AML-193 (cell line): ENCODE measurements around the gene ANXA3.
"Not testable (repeated sequence)": the region's sequence is repeated elsewhere in the genome, so short reads cannot be mapped to it uniquely, and the experiment has no call there.

Experiments used
- DNase-seq, 2 experiments: peaks; one replicate each; lab custom pipeline; 2025; lab: John Stamatoyannopoulos, UW

Gene ANXA3, protein sequence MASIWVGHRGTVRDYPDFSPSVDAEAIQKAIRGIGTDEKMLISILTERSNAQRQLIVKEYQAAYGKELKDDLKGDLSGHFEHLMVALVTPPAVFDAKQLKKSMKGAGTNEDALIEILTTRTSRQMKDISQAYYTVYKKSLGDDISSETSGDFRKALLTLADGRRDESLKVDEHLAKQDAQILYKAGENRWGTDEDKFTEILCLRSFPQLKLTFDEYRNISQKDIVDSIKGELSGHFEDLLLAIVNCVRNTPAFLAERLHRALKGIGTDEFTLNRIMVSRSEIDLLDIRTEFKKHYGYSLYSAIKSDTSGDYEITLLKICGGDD

DNA sequence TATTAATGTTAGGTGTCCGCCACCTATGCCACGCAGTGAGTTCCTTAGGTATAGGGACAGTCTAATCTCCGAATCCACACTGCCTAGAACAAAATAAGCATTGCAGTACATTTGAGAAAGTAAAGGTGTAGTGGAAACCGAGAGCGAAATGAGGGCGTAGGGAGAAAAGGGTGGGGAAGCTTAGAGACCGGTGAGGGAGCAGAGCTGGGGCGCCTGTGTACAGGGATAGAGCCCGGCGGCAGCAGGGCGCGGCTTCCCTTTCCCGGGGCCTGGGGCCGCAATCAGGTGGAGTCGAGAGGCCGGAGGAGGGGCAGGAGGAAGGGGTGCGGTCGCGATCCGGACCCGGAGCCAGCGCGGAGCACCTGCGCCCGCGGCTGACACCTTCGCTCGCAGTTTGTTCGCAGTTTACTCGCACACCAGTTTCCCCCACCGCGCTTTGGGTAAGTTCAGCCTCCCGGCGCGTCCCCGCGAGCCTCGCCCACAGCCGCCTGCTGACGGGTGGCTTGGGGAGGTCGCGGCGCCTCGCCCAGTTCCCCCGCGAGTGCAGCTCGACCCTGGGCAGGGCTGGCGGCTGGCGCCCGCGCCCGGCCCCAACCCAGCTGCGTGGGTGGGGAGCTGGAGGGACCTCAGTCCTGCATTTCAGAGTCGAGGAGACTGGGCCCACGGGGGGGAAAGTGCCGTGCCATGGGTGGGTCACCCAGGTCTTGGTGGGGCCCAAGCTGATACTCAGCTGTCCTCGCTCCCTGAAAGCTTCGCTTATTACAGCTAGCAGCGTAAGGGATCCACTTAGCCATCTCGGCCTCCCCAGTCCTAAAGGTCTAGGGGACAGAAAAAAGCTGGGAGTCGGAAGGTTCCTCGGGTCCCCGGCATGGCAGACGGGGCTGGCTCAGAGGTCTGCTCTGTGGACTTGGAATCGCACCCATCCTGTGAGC is at the start of gene ANXA3:
ANXA3 (plus strand) TSS at position 351 of the 932 bp plus-strand sequence. CDS start 2,704 bp downstream, outside the sequence.
- DNase-seq = no peak

DNA sequence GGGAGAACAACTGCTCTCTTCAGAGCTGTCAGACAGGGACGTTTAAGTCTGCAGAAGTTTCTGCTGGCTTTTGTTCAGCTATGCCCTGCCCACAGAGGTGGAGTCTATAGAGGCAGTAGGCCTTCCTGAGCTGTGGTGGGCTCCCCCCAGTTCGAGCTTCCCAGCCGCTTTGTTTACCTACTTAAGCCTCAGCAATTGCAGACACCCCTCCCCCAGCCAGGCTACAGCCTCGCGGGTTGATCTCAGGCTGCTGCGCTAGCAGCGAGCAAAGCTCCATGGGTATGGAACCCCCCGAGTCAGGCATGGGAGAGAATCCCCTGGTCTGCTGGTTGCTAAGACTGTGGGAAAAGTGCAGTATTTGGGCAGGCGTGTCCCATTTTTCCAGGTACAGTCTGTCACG is 45.3 kb upstream of the ANXA3 start:
- DNase-seq = not testable (repeated sequence)

DNA sequence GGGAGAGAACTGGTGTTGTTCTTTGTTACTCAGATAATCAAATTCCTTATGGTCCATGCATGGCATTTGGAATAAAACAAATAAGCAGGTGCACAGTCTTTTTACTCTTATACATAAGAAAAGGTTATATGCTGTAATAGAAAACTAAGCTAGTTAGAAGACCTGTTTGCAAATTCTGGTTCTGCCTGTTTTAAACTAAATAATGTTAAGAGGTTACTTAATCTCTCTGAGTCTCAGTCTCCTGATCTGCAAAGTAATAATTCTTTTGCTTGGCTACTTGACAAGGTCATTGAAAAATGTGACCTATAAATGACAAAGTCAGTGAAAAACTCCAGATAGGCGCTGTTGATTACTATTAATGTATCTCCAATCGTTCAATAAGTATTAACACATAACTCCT is 42.5 kb upstream of the ANXA3 start:
- DNase-seq = no peak

DNA sequence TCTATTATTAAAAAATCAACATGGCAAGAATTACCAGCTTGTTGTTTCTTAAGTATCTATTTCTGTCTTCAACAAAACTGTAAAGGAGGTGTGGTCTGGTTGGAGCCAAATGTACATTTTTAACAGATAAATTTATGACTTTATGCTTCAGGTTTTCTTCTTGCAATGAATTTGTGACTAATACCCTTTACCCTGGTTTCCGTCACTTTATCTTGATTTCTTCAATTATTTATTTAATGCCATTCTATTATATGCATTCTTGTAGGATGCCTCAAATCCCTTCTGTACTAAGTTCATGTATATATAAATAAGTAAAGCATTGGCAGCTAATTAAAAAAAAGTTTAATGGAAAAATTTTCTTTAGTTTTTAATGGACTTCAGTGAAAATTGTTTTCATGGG is 41.5 kb upstream of the ANXA3 start:
- DNase-seq = no peak

DNA sequence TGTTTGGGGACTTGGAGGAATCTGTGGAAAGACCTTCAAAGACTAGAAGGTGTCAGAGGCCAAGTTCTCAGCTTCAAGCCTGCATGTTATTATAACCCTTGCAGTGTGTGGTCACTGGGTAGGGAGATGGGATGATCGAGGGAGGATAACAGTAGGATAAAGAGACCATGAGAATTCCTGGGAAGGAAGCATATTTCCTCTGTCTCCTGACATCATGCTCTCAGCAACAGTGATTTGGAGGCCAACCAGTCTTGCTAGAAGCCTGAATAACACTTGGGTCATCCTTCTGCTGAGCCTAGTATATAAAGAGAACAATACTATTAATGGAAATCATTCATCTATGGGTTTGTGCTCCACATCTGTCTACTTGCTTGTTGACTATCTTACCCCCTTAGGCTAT is 40.9 kb upstream of the ANXA3 start:
- DNase-seq = no peak

DNA sequence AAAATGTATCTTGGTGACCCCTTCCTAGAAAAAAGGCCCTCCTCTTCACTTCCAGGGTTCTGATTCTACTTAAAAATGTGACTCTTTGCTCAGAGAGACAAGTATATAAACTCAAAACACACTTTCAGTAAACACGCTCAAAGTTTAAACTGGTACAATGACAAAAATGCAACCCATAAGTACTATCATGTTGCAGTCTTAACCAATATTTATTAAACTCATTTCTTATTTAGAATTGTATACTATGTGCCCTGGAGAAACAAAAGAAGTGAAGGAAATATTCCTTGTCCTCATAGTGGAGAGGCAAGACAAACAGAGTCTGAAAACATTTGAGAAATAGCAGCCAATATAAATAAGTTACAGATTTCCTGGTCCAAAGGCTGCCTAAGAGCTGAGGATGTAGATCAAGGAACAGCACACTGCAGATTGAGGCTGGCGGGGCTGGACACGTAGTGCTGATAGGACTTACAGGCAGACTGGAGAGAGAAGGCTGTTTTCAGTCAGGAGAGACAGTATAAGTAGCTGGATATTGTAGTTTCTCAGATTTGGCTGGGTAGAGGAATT is 39.1 kb upstream of the ANXA3 start:
- no peak for DNase-seq

DNA sequence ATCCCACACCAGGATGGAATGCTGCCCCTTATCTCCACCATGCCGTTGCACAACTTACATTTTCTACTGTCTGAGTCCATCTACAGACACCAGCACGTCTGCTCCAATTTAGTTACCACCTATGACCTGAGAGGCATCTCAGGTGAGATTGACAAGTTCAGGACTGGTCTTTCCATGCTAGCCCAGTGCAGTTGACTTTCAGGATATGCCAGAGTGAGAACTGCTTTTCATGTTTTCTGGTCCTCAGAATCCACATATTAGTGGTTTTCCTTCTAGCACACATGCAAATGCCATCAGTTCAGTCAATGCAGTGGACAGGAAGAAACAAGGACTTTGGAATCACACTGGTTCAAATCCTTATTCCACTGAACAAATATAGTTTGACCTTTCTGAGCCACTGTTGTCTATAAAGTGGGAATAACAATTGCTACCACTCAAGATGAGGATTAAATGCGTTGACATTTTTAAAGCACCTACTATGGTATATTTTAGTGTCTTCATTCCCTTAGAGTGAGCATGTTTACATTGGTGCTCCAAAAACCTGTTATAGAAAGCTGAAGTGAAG is 38.1 kb upstream of the ANXA3 start:
- no peak for DNase-seq

DNA sequence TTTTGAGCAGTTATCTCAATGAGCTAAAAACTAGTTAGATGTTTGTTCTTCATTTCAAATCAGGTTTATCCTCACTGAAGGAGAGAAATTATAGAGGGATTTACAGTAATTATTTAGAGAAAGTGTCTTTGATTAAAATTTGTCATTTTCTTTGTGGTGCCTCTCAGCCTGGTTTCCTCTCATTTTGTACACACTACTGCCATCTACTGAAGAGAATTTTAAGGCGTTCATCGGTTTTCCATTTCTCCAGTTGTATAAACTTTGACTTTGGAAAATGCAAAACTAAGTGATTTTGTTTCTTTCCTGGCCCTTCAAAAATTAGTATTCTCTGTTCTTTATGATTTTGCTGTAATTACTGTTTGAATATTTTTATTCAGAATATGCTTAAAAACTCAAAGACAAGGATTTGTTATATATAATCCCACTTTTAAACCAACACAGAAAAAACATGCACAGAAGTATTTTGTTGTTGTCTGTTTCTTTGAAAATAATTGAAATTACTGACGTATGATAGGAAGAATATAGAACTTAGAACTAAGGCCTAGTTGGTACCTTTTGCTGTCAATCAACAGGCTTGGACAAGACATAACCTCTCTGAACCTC is 34.4 kb upstream of the ANXA3 start:
- DNase-seq = peak; percentile 19 to 42

DNA sequence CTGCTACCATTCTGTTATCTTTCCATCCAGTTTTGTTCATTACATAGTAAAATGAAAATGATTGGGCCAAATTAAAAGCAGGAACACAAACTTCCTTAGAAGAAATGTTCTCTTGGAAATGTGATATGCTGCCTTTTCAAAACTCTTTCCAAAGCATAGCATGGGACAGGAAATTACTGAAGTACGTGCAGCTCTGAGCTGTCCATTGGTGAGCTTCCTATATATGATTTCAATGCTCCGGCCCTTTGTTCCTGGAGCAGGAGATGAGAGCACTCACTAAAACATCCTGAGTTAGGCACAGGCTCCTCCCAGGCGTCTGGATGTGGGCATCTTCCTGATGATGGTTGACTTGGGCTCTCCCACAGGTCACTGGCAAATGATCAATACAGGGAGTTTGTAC is 33.0 kb upstream of the ANXA3 start:
- DNase-seq = no peak

DNA sequence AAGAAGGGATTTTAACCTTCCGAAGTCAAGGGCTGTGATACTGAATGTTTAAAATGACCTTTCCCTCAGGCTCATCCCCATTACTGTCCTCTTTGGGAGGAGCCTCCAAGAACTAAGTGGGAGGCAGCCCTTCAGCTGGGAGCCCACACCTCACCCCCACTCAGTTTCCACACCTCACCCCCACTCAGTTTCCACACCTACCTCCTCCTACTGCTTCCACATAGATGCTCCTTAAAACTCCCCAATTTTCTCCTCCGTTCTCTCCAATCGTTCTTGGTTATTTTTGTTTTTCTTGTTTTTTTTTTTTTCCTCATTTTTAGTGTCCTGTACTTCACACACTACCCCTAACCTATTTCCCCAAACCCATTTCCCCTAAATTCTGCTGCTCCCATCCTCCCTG is 31.6 kb upstream of the ANXA3 start:
- no peak for DNase-seq

DNA sequence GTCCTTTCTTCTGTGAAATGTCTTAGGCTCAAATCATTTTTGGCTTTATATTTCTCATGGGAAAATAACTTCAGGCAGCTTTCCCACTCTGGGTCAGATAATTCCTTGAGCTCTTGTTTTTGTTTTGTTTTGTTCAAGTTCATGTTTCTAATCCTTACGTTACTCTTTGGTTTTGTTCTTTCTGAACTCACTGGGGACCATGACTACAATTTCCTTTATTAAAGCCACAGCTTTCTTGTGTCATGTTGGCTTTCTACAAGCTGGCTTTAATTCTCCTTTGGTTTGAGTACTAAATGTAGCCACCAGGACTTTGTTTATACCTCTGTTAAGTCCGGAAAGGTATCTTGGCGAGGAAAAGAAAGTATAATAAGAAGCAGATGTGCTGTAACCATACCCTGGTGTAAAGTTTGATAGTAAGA is 30.8 kb upstream of the ANXA3 start:
- DNase-seq = no peak

DNA sequence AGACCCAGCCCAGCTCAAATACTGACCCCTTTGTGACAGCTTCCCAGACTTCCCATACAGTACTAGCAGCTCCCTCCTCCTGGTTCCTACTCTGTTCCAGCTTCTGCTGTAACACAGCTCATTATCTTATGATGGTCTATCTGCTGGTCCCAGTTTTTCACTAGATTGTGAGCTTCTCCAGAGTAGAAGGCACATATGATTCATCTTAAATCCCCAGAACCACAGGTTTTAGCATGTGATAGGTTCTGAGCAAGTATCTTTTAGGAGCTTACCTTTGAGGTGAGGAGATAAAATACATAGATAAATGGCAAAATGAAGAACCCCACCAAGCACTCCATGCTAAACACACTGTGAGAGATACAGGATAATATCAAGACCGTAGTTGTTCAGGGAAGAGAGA is 27.6 kb upstream of the ANXA3 start:
- DNase-seq = no peak

DNA sequence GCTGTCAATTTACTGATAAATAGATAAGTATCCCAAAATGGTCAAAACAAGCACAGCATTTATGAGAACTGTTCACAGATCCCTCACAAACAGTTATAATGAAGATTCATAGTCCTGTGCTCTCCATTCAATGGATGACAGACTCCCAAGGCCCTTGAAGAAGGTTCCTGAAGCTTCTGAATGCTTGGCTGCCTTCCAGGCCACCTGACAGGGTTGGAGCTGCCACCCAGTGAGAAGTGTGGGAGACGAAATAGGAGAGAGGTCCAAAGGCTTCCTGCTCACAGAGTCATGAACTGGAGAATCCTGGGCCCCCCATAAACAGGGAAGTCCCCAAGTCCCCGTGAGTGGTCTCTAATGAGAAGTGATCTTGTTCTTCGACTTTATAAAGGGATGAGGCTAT is 26.0 kb upstream of the ANXA3 start:
- no peak for DNase-seq

DNA sequence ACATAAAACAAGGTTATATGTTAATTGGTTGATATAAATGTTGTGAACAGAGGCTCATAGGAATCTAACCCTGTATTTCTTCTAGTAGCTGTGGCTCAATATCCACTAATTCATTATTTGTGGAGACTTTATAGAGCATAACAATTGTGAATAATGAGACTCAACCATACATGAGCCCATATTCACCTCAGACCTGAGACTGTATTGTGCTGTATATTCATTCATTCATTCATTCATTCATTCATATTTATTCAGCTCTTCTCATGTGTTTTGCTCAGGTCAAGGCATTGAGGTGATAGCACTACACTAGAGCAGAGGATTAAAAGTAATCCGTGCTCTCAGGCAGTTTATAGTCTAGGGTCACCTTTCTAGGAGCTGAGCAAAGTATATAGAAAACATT is 24.5 kb upstream of the ANXA3 start:
- no peak for DNase-seq

DNA sequence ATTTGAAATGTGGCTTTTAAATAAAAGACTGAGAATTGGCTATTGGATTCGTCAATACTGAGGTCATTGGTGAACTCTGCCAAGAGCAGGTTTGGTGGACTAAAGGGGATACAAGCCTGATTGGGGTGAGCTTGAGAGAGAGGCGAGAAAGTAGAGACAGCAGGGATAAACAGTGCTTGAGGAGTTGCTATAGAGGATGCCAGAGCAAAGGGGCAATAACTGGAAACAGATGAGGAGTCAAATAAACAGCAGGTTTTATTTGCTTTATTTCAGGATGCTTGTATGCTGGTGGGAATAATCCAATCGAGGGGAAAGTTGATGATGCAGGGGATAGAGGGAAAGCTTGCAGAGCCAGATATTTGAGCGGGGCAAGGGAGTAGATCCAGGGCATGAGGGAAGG is 24.0 kb upstream of the ANXA3 start:
- DNase-seq = no peak

DNA sequence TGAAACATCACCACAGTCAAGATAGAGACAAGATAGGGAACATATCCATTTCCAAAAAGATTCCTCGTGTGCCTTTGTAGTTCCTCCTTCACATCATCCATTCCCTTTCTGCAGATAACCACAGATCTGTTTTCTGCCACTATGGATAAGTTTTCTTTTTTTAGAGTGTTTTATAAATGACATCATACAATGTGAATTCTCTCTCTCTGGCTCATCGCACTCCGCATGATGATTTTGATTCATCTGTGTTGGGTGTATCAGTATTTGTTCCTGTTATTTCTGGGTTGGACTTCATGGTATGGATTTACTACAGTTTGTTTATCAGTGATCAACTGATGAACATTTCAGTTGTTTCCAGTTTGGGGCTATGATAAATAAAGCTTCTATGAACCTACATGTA is 23.2 kb upstream of the ANXA3 start:
- DNase-seq = no peak

DNA sequence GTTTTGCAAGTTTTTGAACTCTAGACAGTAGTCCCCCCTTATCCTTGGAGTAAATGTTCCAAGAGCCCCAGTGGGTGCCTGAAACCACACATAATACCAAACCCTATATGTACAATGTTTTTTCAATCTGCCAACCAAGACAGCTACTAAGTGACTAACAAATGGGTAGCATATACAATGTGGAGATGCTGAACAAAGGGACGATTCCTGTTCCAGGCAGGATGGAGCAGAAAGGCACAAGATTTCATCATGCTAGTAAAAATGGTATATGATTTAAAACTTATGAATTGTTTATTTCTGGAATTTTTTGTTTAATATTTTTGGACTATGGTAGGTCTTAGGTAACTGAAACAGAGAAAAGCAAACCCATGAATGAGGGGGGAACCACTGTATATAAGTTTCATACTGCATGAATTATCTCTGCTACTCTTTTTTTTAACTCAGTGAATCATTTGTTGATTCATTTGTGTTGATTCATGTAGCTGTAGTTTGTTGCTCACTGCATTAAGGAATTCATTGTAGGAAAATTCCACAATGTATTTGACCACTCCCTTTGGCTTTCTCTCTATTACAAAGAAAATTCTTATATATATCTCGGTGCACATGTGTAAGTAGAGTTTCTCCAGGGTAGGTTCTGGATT is 21.9 kb upstream of the ANXA3 start:
- no peak for DNase-seq

DNA sequence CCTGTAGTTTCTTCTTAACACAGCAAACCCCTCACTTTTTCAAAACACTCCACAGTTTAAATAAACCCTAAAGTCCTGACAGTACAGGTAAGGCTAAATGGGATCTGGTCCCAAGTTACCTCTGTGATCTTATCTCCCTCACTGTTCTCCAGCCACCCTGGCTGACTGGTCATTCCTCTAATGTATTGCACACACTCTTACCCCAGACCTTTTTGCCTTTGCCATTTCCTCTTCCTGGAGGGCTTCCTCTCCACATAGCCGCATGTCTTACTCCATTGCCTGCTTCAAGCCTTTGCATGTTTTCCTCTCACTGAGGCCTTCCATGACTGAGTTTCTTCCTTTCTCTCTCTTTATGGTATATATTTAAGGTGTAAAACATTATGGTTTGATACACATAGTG is 19.5 kb upstream of the ANXA3 start:
- peak; percentile 71 to 78 for DNase-seq

DNA sequence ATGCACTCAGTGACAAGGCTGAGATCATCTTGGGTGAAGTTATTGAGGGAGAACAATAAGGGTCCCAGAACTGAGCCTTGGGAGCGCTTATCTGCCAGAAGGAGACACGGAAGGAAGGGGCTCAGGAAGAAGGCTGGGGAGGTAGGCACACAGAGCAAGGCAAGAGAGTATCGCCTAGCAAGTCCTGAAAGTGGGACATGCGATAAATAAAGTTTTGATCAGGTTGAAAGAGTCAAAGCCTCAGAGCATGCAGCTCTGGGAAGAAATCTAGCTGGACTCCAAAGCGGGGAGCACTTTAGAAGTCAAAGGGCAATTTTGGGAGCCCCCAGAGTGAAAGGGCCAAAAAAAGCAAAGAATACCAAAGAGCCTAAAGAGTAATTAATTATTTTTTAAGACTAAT is 17.7 kb upstream of the ANXA3 start:
- no peak for DNase-seq

DNA sequence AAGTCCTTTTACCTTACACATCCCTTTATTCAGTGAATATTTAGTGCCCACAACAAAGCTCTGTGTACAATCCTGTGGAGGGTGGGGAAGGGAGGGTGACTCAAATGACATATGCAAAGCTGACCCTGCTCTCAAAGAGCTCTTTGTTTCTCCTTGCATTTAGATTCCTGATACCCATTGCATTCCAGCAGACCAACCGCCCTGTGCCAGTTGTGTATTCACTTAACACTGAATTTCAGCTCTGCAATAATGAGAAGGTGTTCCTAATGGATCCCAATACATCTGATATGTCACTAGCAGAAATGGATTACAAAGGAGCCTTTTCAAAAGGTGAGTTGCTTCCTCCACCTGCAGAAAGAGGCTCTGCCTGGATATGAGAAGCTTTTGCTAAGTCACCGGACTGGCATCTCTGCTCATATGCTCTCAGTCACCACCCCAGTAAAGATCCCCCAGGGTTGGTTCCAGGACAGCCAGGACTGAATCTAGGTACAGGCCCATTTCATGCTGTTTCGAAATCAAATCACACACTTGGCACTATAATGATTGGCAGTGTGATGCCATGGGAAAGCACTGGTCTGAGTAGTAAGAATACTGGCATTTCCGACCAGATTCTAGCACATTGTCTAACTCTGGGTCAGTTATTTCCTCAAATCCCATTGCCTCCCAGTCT is 17.1 kb upstream of the ANXA3 start:
- DNase-seq = no peak

DNA sequence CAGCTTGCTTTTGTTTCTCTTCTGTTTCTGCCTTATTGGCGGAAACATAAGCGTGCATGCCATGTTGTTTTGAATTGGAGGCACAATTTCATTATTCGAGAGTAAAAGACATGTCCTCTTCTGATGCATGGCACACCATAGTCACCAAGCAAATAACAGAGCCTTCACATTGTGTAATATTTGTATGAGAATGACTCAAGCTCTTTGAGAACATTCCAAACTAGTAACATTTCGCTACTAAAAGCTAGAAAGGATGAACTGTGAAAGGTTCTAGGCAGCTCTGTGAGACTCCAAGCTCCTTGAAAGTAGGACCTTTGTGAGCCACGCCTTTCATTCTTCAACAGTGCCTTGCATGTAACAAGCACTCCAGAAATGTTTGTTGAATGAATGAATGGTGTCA is 9.2 kb upstream of the ANXA3 start:
- DNase-seq = no peak
